LoVo (cell line): ENCODE measurements around the gene IQCH.

Experiments used
- DNase-seq: peaks from one replicate; pipeline ENCODE4 v3.0.0-alpha.2; 2016; ENCODE audit warnings: low spot score

IQCH gene

GRCh38 chr15:67300266-67301025, 45.9 kb downstream of the IQCH start:
- no peak for DNase-seq

- peak; percentile 65 for DNase-seq
Observed at GRCh38 chr15:67303490-67304363, 49.1 kb downstream of the IQCH start.

- no peak for DNase-seq
Observed at GRCh38 chr15:67304778-67305177, 50.2 kb downstream of the IQCH start.

GRCh38 chr15:67305506-67305905, 50.9 kb downstream of the IQCH start:
- no peak for DNase-seq

GRCh38 chr15:67307156-67307555, 52.6 kb downstream of the IQCH start:
- no peak for DNase-seq

GRCh38 chr15:67307889-67308597, 53.5 kb downstream of the IQCH start:
- no peak for DNase-seq

GRCh38 chr15:67311731-67312130, 57.1 kb downstream of the IQCH start:
- DNase-seq, result no peak

GRCh38 chr15:67319961-67320360, 65.4 kb downstream of the IQCH start:
- DNase-seq, result no peak

GRCh38 chr15:67321352-67321751, 66.8 kb downstream of the IQCH start:
- DNase-seq, result no peak

- DNase-seq, result no peak
Observed at GRCh38 chr15:67322481-67322880, 67.9 kb downstream of the IQCH start.

- no peak for DNase-seq
Observed at GRCh38 chr15:67327312-67327711, 72.7 kb downstream of the IQCH start.

- no peak for DNase-seq
Observed at GRCh38 chr15:67327737-67328136, 73.2 kb downstream of the IQCH start.

GRCh38 chr15:67329984-67330733, 75.6 kb downstream of the IQCH start:
- no peak for DNase-seq

GRCh38 chr15:67331676-67332075, 77.1 kb downstream of the IQCH start:
- no peak for DNase-seq

GRCh38 chr15:67335026-67335425, 80.4 kb downstream of the IQCH start:
- no peak for DNase-seq

GRCh38 chr15:67335534-67336222, 81.1 kb downstream of the IQCH start:
- peak; percentile 39 for DNase-seq

GRCh38 chr15:67340630-67341029, 86.0 kb downstream of the IQCH start:
- DNase-seq, result no peak

GRCh38 chr15:67341539-67341938, 87.0 kb downstream of the IQCH start:
- no peak for DNase-seq

GRCh38 chr15:67343206-67343605, 88.6 kb downstream of the IQCH start:
- DNase-seq, result no peak

- no peak for DNase-seq
Observed at GRCh38 chr15:67349634-67350033, 95.0 kb downstream of the IQCH start.

GRCh38 chr15:67350042-67350441, 95.5 kb downstream of the IQCH start:
- DNase-seq, result no peak
